IPS-11a (cell line): ENCODE results near the gene LMF1.

Source experiments
- H3K4me3 ChIP-seq: one replicate; pipeline ENCODE4 v1.5.1; 2013; ENCODE audit warnings: low read depth, low read length, control low read depth

LMF1 gene

GRCh38 chr16:916035-916799 is 54.6 kb downstream of the LMF1 start:
- no peak overlapping the region for H3K4me3 ChIP-seq

GRCh38 chr16:915546-915945 is 55.2 kb downstream of the LMF1 start:
- H3K4me3 ChIP-seq, result no peak overlapping the region

GRCh38 chr16:914440-914839 is 56.3 kb downstream of the LMF1 start:
- no peak overlapping the region for H3K4me3 ChIP-seq

- no peak overlapping the region for H3K4me3 ChIP-seq
Observed at GRCh38 chr16:913817-914439, 56.9 kb downstream of the LMF1 start.

GRCh38 chr16:912684-913613 is 57.8 kb downstream of the LMF1 start:
- no peak overlapping the region for H3K4me3 ChIP-seq

GRCh38 chr16:912322-912683 is 58.5 kb downstream of the LMF1 start:
- no peak overlapping the region for H3K4me3 ChIP-seq

- H3K4me3 ChIP-seq, result no peak overlapping the region
Observed at GRCh38 chr16:911604-912321, 59.0 kb downstream of the LMF1 start.

- no peak overlapping the region for H3K4me3 ChIP-seq
Observed at GRCh38 chr16:911101-911500, 59.7 kb downstream of the LMF1 start.

- no peak overlapping the region for H3K4me3 ChIP-seq
Observed at GRCh38 chr16:910181-910580, 60.6 kb downstream of the LMF1 start.

- no peak overlapping the region for H3K4me3 ChIP-seq
Observed at GRCh38 chr16:909281-910000, 61.3 kb downstream of the LMF1 start.

- H3K4me3 ChIP-seq, result no peak overlapping the region
Observed at GRCh38 chr16:908526-909155, 62.1 kb downstream of the LMF1 start.

- H3K4me3 ChIP-seq, result no peak overlapping the region
Observed at GRCh38 chr16:907842-908241, 62.9 kb downstream of the LMF1 start.

GRCh38 chr16:907361-907760 is 63.4 kb downstream of the LMF1 start:
- H3K4me3 ChIP-seq, result no peak overlapping the region

- no peak overlapping the region for H3K4me3 ChIP-seq
Observed at GRCh38 chr16:906296-906695, 64.5 kb downstream of the LMF1 start.

- H3K4me3 ChIP-seq, result no peak overlapping the region
Observed at GRCh38 chr16:901715-902601, 68.8 kb downstream of the LMF1 start.

- no peak overlapping the region for H3K4me3 ChIP-seq
Observed at GRCh38 chr16:901149-901548, 69.6 kb downstream of the LMF1 start.

- no peak overlapping the region for H3K4me3 ChIP-seq
Observed at GRCh38 chr16:900211-900610, 70.6 kb downstream of the LMF1 start.

- H3K4me3 ChIP-seq, result no peak overlapping the region
Observed at GRCh38 chr16:899683-900060, 71.1 kb downstream of the LMF1 start.
